ENCODE results near the gene CNTNAP5. TPM values are rescaled to one million over a fixed set of nuclear protein-coding genes. Genes with fewer than 3 reads are reported as not detected.
A peak's percentile ranks its signal among the peaks of the same experiment; 100 is the strongest.

Gene CNTNAP5
- total RNA-seq, 1 donor from 2014 or later = not detected

DNA sequence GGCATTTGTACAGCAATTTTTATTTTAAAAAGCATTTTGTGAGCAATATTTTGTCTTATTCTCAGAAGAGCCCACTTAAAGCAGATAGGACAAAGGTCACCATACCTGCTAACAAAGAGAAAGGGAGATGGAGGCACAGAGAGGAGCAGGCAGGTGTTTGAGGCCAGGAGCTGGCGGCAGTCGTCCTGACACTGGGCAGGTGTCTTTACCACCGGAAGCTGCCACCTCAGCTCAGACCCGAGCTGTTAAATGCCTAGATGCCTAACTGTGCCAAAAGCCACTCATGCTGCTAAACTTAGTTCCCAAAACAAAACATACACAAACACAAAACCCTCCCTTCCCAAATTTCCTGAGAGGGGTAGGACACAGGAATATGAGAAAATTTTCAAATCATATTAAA is 120.9 kb downstream of the CNTNAP5 start:
- Histone ChIP-seq H3K9ac (no peak overlapping the region), H3K27me3 (peaks cover 11% of the 10 kb centered on the region), H3K4me2 (no peak overlapping the region), H3F3A (ENCODE audit: low read depth) (no peaks in the 10 kb centered on the region), H3K4me1 (no peaks in the 10 kb centered on the region), H4K20me1 (ENCODE audit: low read depth) (no peaks in the 10 kb centered on the region), H3K9me3 (ENCODE audit: low read depth) (no peaks in the 10 kb centered on the region), H2AFZ (replicated peaks) (no peak overlapping the region), H3K36me3 (no peaks in the 10 kb centered on the region), H3K27ac (no peak overlapping the region), H3K79me2 (ENCODE audit: low read depth) (no peaks in the 10 kb centered on the region), H3K4me3 (no peak overlapping the region)
- Mint-ChIP-seq H3K27ac (no peak overlapping the region), H3K9me3 (no peaks in the 10 kb centered on the region), H3K4me1 (no peaks in the 10 kb centered on the region), H3K27me3 (ENCODE audit: insufficient read depth, low read depth) (peaks cover 2% of the 10 kb centered on the region), H3K4me3 (no peak overlapping the region), H3K36me3 (no peaks in the 10 kb centered on the region)
- DNase-seq (ENCODE audit: low spot score) = no peak
- no peak for TF ChIP-seq EZH2phosphoT487 (IDR thresholded peaks at IDR 0.05)
- TF ChIP-seq, protein P1, sequence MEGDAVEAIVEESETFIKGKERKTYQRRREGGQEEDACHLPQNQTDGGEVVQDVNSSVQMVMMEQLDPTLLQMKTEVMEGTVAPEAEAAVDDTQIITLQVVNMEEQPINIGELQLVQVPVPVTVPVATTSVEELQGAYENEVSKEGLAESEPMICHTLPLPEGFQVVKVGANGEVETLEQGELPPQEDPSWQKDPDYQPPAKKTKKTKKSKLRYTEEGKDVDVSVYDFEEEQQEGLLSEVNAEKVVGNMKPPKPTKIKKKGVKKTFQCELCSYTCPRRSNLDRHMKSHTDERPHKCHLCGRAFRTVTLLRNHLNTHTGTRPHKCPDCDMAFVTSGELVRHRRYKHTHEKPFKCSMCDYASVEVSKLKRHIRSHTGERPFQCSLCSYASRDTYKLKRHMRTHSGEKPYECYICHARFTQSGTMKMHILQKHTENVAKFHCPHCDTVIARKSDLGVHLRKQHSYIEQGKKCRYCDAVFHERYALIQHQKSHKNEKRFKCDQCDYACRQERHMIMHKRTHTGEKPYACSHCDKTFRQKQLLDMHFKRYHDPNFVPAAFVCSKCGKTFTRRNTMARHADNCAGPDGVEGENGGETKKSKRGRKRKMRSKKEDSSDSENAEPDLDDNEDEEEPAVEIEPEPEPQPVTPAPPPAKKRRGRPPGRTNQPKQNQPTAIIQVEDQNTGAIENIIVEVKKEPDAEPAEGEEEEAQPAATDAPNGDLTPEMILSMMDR (IDR thresholded peaks at IDR 0.05) = no peak

- no peak overlapping the region for H3K4me3 ChIP-seq
- peak; percentile 8 for DNase-seq (ENCODE audit: low spot score)
- H3K27me3 ChIP-seq = peaks cover 11% of the 10 kb centered on the region
- no peak overlapping the region for H3K9ac ChIP-seq
- H4K20me1 ChIP-seq (ENCODE audit: low read depth) = no peaks in the 10 kb centered on the region
- Mint-ChIP-seq H3K27ac (no peak overlapping the region), H3K27me3 (ENCODE audit: insufficient read depth, low read depth) (peaks cover 2% of the 10 kb centered on the region), H3K4me1 (no peaks in the 10 kb centered on the region), H3K9me3 (no peaks in the 10 kb centered on the region), H3K36me3 (no peaks in the 10 kb centered on the region), H3K4me3 (no peak overlapping the region)
- TF ChIP-seq EZH2 (IDR thresholded peaks at IDR 0.05) (no peak), EZH2phosphoT487 (IDR thresholded peaks at IDR 0.05) (no peak)
- TF ChIP-seq, protein P1 (IDR thresholded peaks at IDR 0.05) = no peak
- no peaks in the 10 kb centered on the region for H3K9me3 ChIP-seq (ENCODE audit: low read depth)
- no peaks in the 10 kb centered on the region for H3K4me1 ChIP-seq
- no peak overlapping the region for H3K4me2 ChIP-seq
- no peak overlapping the region for H3K27ac ChIP-seq
- no peaks in the 10 kb centered on the region for H3K79me2 ChIP-seq (ENCODE audit: low read depth)
- H2AFZ ChIP-seq (replicated peaks) = no peak overlapping the region
- no peaks in the 10 kb centered on the region for H3F3A ChIP-seq (ENCODE audit: low read depth)
- H3K36me3 ChIP-seq = no peaks in the 10 kb centered on the region
Observed at GRCh38 chr2:124147552-124147951, 122.5 kb downstream of the CNTNAP5 start.

DNA sequence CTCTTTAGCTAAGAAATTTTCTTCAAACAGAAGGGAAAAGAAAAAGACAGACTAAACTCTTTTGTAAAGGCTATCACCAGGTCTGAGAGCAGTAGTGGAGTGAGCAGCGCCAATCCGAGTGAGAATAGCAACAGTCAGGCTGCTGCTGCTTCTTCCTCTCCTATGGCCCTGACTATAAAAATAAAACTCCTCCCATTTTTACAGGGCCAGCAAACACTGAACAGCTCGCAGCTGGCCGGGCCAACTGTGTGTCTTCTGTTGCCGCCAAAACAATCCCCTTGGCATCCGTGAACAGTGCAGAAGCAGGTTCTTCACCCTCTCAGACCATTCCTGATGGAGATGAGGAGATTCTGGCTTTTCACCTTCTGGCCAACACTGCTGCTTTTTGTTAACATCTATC is 124.5 kb downstream of the CNTNAP5 start:
- no peak overlapping the region for H3K4me3 Mint-ChIP-seq
- Histone ChIP-seq H3K4me1 (no peaks in the 10 kb centered on the region), H2AFZ (replicated peaks) (no peak overlapping the region), H3K9ac (no peak overlapping the region), H3K36me3 (no peaks in the 10 kb centered on the region), H3F3A (ENCODE audit: low read depth) (no peaks in the 10 kb centered on the region), H4K20me1 (ENCODE audit: low read depth) (no peaks in the 10 kb centered on the region), H3K27ac (no peak overlapping the region), H3K79me2 (ENCODE audit: low read depth) (no peaks in the 10 kb centered on the region), H3K4me2 (no peak overlapping the region), H3K9me3 (ENCODE audit: low read depth) (no peaks in the 10 kb centered on the region), H3K27me3 (peaks cover 11% of the 10 kb centered on the region), H3K4me3 (no peak overlapping the region)
- no peaks in the 10 kb centered on the region for H3K9me3 Mint-ChIP-seq
- H3K27ac Mint-ChIP-seq = no peak overlapping the region
- H3K27me3 Mint-ChIP-seq (ENCODE audit: insufficient read depth, low read depth) = peaks cover 2% of the 10 kb centered on the region
- H3K4me1 Mint-ChIP-seq = no peaks in the 10 kb centered on the region
- H3K36me3 Mint-ChIP-seq = no peaks in the 10 kb centered on the region
- no peak for DNase-seq (ENCODE audit: low spot score)
- TF ChIP-seq EZH2 (IDR thresholded peaks at IDR 0.05) (no peak), EZH2phosphoT487 (IDR thresholded peaks at IDR 0.05) (no peak)
- TF ChIP-seq, protein P1 (IDR thresholded peaks at IDR 0.05) = no peak
